HPDE6-E6E7 (cell line): ENCODE results near the gene FHIT.

Experiments used
- DNase-seq: peaks from one replicate; pipeline ENCODE4 v3.0.0; 2011; ENCODE audit warnings: missing footprints; ENCODE audit errors: extremely low spot score

FHIT gene

DNA sequence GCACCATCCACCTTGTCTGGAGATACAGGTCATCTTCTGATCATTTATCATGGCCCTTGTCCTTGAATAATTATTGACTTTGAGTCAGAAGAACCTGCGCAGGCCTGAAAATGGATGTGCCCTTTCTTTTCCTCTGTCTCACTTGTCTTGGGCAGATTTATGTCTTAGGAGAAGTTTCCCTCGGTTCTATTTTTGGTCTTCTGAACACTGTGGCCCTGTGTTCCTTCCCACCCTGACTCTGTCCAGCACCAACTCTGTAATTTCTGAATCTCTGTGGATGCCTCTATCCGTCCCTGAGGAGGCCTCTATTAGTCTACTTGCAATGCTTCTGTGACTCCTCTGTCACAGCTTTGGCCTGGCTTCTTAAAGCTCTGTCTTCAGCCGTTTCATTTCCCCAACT, 1520.7 kb downstream of the FHIT start:
- no peak for DNase-seq

DNA sequence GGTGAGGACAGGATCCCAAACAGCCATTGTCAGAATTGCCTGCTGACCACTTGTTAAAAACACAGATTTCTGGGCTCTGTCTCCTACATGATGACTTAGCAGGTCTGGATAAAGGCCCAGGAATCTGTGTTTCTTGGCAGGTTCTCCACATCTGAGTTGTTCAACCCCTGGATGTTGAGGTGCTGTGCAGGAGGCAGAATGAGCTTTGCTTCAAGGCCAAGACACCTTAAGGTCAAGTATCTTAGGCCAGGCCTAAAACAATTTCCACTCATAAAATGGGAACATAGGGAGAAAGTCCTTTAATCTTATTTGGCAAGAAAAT, 1522.7 kb downstream of the FHIT start:
- DNase-seq: no peak

DNA sequence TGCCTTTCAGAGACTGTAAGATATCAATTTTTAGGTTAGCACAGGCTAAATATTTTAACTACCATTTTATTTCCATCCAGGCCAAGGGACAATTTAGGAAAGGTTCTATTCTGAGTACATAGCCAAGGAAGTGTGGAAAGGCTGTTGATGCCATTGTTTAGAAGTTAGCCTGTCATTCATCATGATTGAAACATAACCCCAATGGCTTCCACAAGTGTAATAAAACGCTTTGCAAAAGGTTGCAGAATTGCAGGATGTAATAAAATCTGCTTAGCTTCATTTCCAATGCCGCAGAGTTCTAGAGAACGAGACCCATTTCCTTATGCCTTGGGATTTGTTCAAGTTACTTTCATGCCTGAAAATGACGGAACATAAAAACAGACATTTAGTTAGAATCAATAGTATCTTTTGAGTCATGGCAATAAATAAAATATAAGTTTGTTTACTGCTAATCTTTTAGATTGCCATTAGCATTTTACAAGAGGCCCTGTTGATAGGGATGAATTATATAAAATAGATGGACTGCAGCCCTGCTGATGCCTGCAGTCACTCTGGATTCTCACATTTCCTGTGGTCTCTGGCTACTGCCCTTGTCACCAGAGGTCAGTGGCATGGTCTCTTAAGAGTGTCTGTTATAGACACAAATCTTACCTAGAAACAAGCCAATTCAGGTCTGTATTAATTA, 1523.2 kb downstream of the FHIT start:
- DNase-seq: no peak

GRCh38 chr3:59726279-59726678, 1525.0 kb downstream of the FHIT start:
- no peak for DNase-seq

- DNase-seq: no peak
These were observed 1533.5 kb downstream of the FHIT start for GRCh38 chr3:59717679-59718205.

DNA sequence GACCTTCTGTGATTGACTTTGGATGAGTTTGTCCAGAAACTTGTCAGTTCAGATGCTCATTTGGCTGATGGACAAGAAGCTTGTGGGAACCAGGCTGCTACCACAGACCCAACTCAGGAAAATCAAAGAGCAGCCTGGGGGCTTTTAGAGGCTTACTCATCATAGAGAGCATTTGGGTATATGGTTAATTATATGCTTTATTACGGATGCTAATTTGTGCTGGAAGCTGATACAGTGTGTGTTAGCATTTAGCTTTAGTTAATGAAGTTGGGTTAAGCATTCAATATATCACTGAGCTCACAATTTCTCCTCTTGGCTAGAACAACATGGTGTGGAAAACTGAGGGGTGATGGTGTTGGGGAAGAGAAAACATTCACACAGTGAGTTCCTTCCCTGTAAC, 1537.2 kb downstream of the FHIT start:
- DNase-seq: no peak

DNA sequence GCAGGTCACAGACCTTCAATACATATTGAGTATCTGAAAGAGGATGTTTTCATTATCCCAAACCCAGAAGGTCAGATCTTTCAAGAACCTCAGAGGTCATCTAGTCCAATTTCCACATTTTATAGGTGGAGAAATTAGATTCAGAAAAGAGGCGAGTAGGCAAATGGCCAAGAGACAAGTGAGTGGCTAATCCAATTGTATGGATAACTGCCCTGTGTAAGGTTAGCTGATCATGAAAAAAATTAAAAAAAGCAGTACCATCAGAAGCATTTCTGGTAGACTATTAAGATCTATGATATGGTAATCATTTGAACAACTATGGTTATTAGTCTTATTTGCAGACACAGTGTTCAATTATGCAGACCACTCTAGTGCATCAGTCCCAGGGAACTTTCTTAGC, 1540.7 kb downstream of the FHIT start:
- no peak for DNase-seq

- DNase-seq: no peak
These were observed 1541.3 kb downstream of the FHIT start for GRCh38 chr3:59709702-59710553.

GRCh38 chr3:59708202-59708601, 1543.0 kb downstream of the FHIT start:
- DNase-seq: no peak

- DNase-seq: no peak
These were observed 1547.0 kb downstream of the FHIT start for GRCh38 chr3:59704292-59704691.

- no peak for DNase-seq
These were observed 1551.5 kb downstream of the FHIT start for GRCh38 chr3:59699648-59700320.
